IMR-90 (cell line): ENCODE measurements around the gene DOCK7. TPM values are rescaled to one million over a fixed set of nuclear protein-coding genes. Genes with fewer than 3 reads are reported as not detected.

Experiments used
- ATAC-seq: fragments of 200-7000 bp; cut with Tn5 transposase; 2 replicates; pipeline ENCODE4 v1.9.1; 2020; ENCODE audit warnings: low read depth, mild to moderate bottlenecking, moderate library complexity
- BruUV-seq: library from RNA; stranded (reverse); fragments of 400-500 nt; replicated peaks from 2 replicates; lab custom pipeline; 2021; lab: Mats Ljungman, UMichigan
- CTCF ChIA-PET: fragments of 300-600 bp; formaldehyde crosslinking; extraction: SDS; loops from one replicate; lab custom pipeline; 2021; ENCODE audit warnings: antibody characterized with exemption; lab: Yijun Ruan, JAX
- POLR2A ChIA-PET: fragments of 300-600 bp; sonication (Branson Sonifier 250); formaldehyde crosslinking; loops from one replicate; lab custom pipeline; 2022; ENCODE audit warnings: antibody characterized with exemption; ENCODE audit not compliant: unreplicated experiment; lab: Charles Lee
- DNase-seq: peaks from one replicate; pipeline ENCODE4 v3.0.0; 2013
- H2AFZ ChIP-seq: replicated peaks from 2 replicates; pipeline ENCODE3; 2013; ENCODE audit warnings: low read length, mild to moderate bottlenecking; ENCODE audit not compliant: poor library complexity
- H2AK5ac ChIP-seq: 2 replicates; pipeline ENCODE4 v1.6.1; 2013; ENCODE audit warnings: low read depth, low read length, inconsistent platforms
- H2AK9ac ChIP-seq: replicated peaks from 2 replicates; pipeline ENCODE3; 2013; ENCODE audit warnings: mild to moderate bottlenecking, low read depth, low read length, moderate library complexity; ENCODE audit not compliant: poor library complexity
- H2BK120ac ChIP-seq: 2 replicates; pipeline ENCODE4 v1.6.1; 2013; ENCODE audit warnings: low read depth, low read length, inconsistent platforms
- H2BK15ac ChIP-seq: 3 replicates; pipeline ENCODE4 v1.6.1; 2013; ENCODE audit warnings: low read depth, low read length, inconsistent platforms
- H2BK20ac ChIP-seq: 2 replicates; pipeline ENCODE4 v1.6.1; 2013; ENCODE audit warnings: low read depth, mild to moderate bottlenecking, inconsistent platforms, low read length, moderate library complexity
- H2BK5ac ChIP-seq: 2 replicates; pipeline ENCODE4 v1.6.1; 2013; ENCODE audit warnings: mild to moderate bottlenecking, low read depth, low read length, inconsistent platforms; ENCODE audit not compliant: poor library complexity, severe bottlenecking
- H3K14ac ChIP-seq: replicated peaks from 2 replicates; pipeline ENCODE4 v1.6.1; 2013; ENCODE audit warnings: low read depth, low read length, inconsistent platforms
- H3K18ac ChIP-seq: 2 replicates; pipeline ENCODE4 v1.6.1; 2013; ENCODE audit warnings: low read depth, low read length, control low read depth
- H3K23ac ChIP-seq: 2 replicates; pipeline ENCODE4 v1.6.1; 2013; ENCODE audit warnings: low read depth, low read length, inconsistent platforms
- H3K27ac ChIP-seq: 2 replicates; pipeline ENCODE4 v1.5.1; 2013; ENCODE audit warnings: mild to moderate bottlenecking, control low read depth, low read length; ENCODE audit not compliant: insufficient read depth
- H3K27me3 ChIP-seq: 2 replicates; pipeline ENCODE4 v1.6.1; 2013; ENCODE audit warnings: low read length; ENCODE audit not compliant: control insufficient read depth, insufficient read depth
- H3K36me3 ChIP-seq: 2 replicates; pipeline ENCODE4 v1.6.1; 2013; ENCODE audit warnings: low read length, mixed read lengths; ENCODE audit not compliant: control insufficient read depth, insufficient read depth
- H3K4ac ChIP-seq: 2 replicates; pipeline ENCODE4 v1.6.1; 2013; ENCODE audit warnings: low read depth, low read length, inconsistent platforms
- H3K4me1 ChIP-seq: 2 replicates; pipeline ENCODE4 v1.6.1; 2013; ENCODE audit warnings: low read length, mixed read lengths; ENCODE audit not compliant: control insufficient read depth, insufficient read depth
- H3K4me2 ChIP-seq: 2 replicates; pipeline ENCODE4 v1.6.1; 2013; ENCODE audit warnings: low read depth, mild to moderate bottlenecking, control low read depth, low read length, moderate library complexity
- H3K4me3 ChIP-seq: 2 replicates; pipeline ENCODE4 v1.5.1; 2013; ENCODE audit warnings: low read depth, mild to moderate bottlenecking, control low read depth, low read length, moderate library complexity; ENCODE audit not compliant: insufficient read depth
- H3K56ac ChIP-seq: 2 replicates; pipeline ENCODE4 v1.6.1; 2013; ENCODE audit warnings: low read length, inconsistent platforms; ENCODE audit not compliant: insufficient read depth; ENCODE audit errors: extremely low read depth
- H3K79me1 ChIP-seq, 2 experiments: 2 replicates each; pipeline ENCODE4 v1.6.1; 2013; ENCODE audit warnings: low read length in 2 of 2, inconsistent platforms in 1 of 2, low read depth in 1 of 2
- H3K9ac ChIP-seq: 2 replicates; pipeline ENCODE4 v1.6.1; 2013; ENCODE audit warnings: low read depth, low read length, control low read depth
- H3K9me1 ChIP-seq: 2 replicates; pipeline ENCODE4 v1.6.1; 2013; ENCODE audit warnings: low read length, inconsistent platforms; ENCODE audit not compliant: insufficient read depth
- H3K9me3 ChIP-seq: 2 replicates; pipeline ENCODE4 v1.6.1; 2013; ENCODE audit warnings: low read length; ENCODE audit not compliant: control insufficient read depth, insufficient read depth
- H4K20me1 ChIP-seq: 2 replicates; pipeline ENCODE4 v1.6.1; 2013; ENCODE audit warnings: low read length, inconsistent platforms; ENCODE audit not compliant: insufficient read depth
- H4K5ac ChIP-seq: 2 replicates; pipeline ENCODE4 v1.6.1; 2013; ENCODE audit warnings: mild to moderate bottlenecking, low read depth, low read length, control low read depth
- H4K8ac ChIP-seq, 2 experiments: 2 replicates each; pipeline ENCODE4 v1.6.1; 2013; ENCODE audit warnings: low read depth in 2 of 2, low read length in 2 of 2, control low read depth in 1 of 2, inconsistent platforms in 1 of 2
- H4K91ac ChIP-seq: 2 replicates; pipeline ENCODE4 v1.6.1; 2013; ENCODE audit warnings: low read depth, low read length, inconsistent platforms; ENCODE audit not compliant: insufficient read depth
- CEBPB ChIP-seq: IDR thresholded peaks from 2 replicates; pipeline ENCODE4 v1.6.1; 2012; ENCODE audit warnings: low read depth, low read length, improper control_type of control experiment
- CHD1 ChIP-seq: IDR thresholded peaks from 2 replicates; pipeline ENCODE4 v1.6.1; 2012; ENCODE audit warnings: low read depth, low read length, improper control_type of control experiment
- CTCF ChIP-seq: conservative IDR thresholded peaks from 2 replicates; pipeline ENCODE4 v1.5.1; 2012; ENCODE audit warnings: mild to moderate bottlenecking, low read depth, low read length, improper control_type of control experiment
- ELK1 ChIP-seq: fragments of 150-350 bp; IDR thresholded peaks from 2 replicates; pipeline ENCODE4 v1.6.1; 2016; ENCODE audit warnings: low read depth, mild to moderate bottlenecking, low read length, moderate library complexity, borderline replicate concordance
- MAFK ChIP-seq: IDR thresholded peaks from 2 replicates; pipeline ENCODE4 v1.6.1; 2012; ENCODE audit warnings: low read depth, low read length, improper control_type of control experiment
- NFE2L2 ChIP-seq: fragments of 150-350 bp; IDR thresholded peaks from 2 replicates; pipeline ENCODE4 v1.6.1; 2016; ENCODE audit warnings: low read depth, mild to moderate bottlenecking, low read length
- POLR2A ChIP-seq: IDR thresholded peaks from 2 replicates; pipeline ENCODE4 v1.6.1; 2012; ENCODE audit warnings: mild to moderate bottlenecking, low read depth, low read length
- RCOR1 ChIP-seq: IDR thresholded peaks from 2 replicates; pipeline ENCODE4 v1.6.1; 2012; ENCODE audit warnings: mild to moderate bottlenecking, low read length, improper control_type of control experiment; ENCODE audit not compliant: insufficient replicate concordance
- SMC3 ChIP-seq: fragments of 150-350 bp; IDR thresholded peaks from 2 replicates; pipeline ENCODE4 v1.6.1; 2016; ENCODE audit warnings: low read depth, mild to moderate bottlenecking, antibody characterized with exemption, low read length, moderate library complexity
- USF2 ChIP-seq: fragments of 150-350 bp; IDR thresholded peaks from 2 replicates; pipeline ENCODE4 v1.6.1; 2017; ENCODE audit warnings: mild to moderate bottlenecking, antibody characterized with exemption, low read length, low read depth
- WGBS, 2 experiments: methylation state at CpG; one replicate each; pipeline versions ENCODE4 v1.1.5 to v1.1.7; 2013; ENCODE audit warnings: missing lambda C conversion rate in 2 of 2; ENCODE audit not compliant: insufficient read length in 1 of 2; ENCODE audit errors: extremely low coverage in 2 of 2; 5-methylcytosine and 5-hydroxymethylcytosine counted together
- dilution Hi-C: fragments of 300-500 bp; cut with HindIII; formaldehyde crosslinking; loops from one replicate; pipeline ENCODE4 v1.14.3; 2018; ENCODE audit warnings: low sequenced_read_pairs; ENCODE audit not compliant: unreplicated experiment
- in situ Hi-C: fragments of 300-500 bp; cut with MboI; formaldehyde crosslinking; loops from 3 replicates; pipeline ENCODE4 v1.14.3; 2019; ENCODE audit warnings: low sequenced_read_pairs, inconsistent platforms, mixed read lengths
- intact Hi-C: fragments of 100-400 bp; cut with micrococcal nuclease; formaldehyde crosslinking; loops from 2 replicates; pipeline ENCODE4 v1.10.0; 2022
- polyA plus RNA-seq, 3 experiments: library from polyadenylated mRNA; depleted of rRNA; stranded (reverse); fragments of >200 nt; gene quantifications; 2 replicates each; pipeline ENCODE4 v1.2.3, GENCODE V29; 2012; ENCODE audit warnings: low replicate concordance in 1 of 3
- total RNA-seq: library from RNA; depleted of rRNA; stranded (reverse); fragments of >200 nt; gene quantifications from 2 replicates; pipeline ENCODE4 v1.2.3, GENCODE V29; 2012

The DOCK7 gene
- total and polyA plus RNA-seq, 2 of the 4 experiments (the other 2 are of a cell fraction) = 38.0 to 97.7 TPM

GRCh38 chr1:62707744-62708120 is 19.5 kb upstream of the DOCK7 start:
- Histone ChIP-seq H2AFZ (no peak overlapping the region), H3K23ac (no peak overlapping the region), H3K79me1 (no peaks in the 10 kb centered on the region; a peak in 1 of 4 replicates), H3K4me1 (no peaks in the 10 kb centered on the region), H2BK15ac (no peak overlapping the region), H3K4ac (no peak overlapping the region), H4K91ac (no peak overlapping the region), H3K4me3 (no peak overlapping the region), H3K9me3 (no peaks in the 10 kb centered on the region), H2BK5ac (no peak overlapping the region), H2AK5ac (no peak overlapping the region), H3K27ac (no peak overlapping the region), H2BK120ac (no peak overlapping the region), H4K5ac (no peak overlapping the region), H3K14ac (no peak overlapping the region), H3K9ac (no peak overlapping the region), H3K4me2 (no peak overlapping the region), H3K36me3 (no peaks in the 10 kb centered on the region), H3K27me3 (no peaks in the 10 kb centered on the region), H2AK9ac (no peak overlapping the region), H4K20me1 (no peaks in the 10 kb centered on the region), H3K56ac (no peak overlapping the region), H3K18ac (no peak overlapping the region), H2BK20ac (no peak overlapping the region), H3K9me1 (0 out of 2 replicates have a peak, but pooled peaks cover 2% of the 10 kb centered on the region), H4K8ac (no peak overlapping the region)
- CTCF ChIA-PET = no interaction called here
- no CpG with 5 or more reads among the region's 2 CpGs for WGBS, 2 experiments
- in situ Hi-C loops = no loop called here
- no TSS peak for BruUV-seq
- intact Hi-C loops = no loop called here
- ATAC-seq (no peak), DNase-seq (no peak)
- dilution Hi-C loops = no loop called here
- POLR2A ChIA-PET = no interaction called here
- TF ChIP-seq MAFK (no peak), ELK1 (no peak), CHD1 (no peak), SMC3 (no peak), CEBPB (no peak), RCOR1 (no peak), CTCF (no peak), POLR2A (no peak), USF2 (no peak), NFE2L2 (no peak)
